Measurements from ENCODE around the gene NINL. TPM values are rescaled to one million over a fixed set of nuclear protein-coding genes. Genes with fewer than 3 reads are reported as not detected.
A peak's percentile ranks its signal among the peaks of the same experiment; 100 is the strongest.

NINL gene
- total and polyA plus RNA-seq, 2 of the 8 experiments (the other 6 are each of a cell fraction or from before 2014, with no cell fraction given) = 15.3 to 30.0 TPM

- H3K79me1 ChIP-seq (ENCODE audit: low read depth, low read length) = no peaks in the 10 kb centered on the region; the same call in 1 of the 2 replicates
- H3K56ac ChIP-seq (replicated peaks; ENCODE audit: insufficient read length, low read depth, low read length) = no peak overlapping the region
- no peak overlapping the region for H2AK5ac ChIP-seq (ENCODE audit: low read depth, low read length)
- no peaks in the 10 kb centered on the region for H3K9me3 ChIP-seq (ENCODE audit: insufficient read depth in 2 of 2, low read depth in 1 of 2, low read length in 1 of 2)
- H3K23me2 ChIP-seq (ENCODE audit: low read depth, low read length) = no peaks in the 10 kb centered on the region
- TF ChIP-seq POLR2AphosphoS5 (IDR thresholded peaks at IDR 0.05; ENCODE audit: low read depth, low read length) (0 out of 2 replicates have a peak, but pooled peaks have one; percentile 0), YY1 (IDR thresholded peaks at IDR 0.05; ENCODE audit: low read depth, low read length) (no peak), EP300 (IDR thresholded peaks at IDR 0.05; ENCODE audit: borderline replicate concordance in 1 of 2, low read depth in 2 of 2, low read length in 2 of 2) (no peak), SP1 (IDR thresholded peaks at IDR 0.05; ENCODE audit: low read depth, low read length) (no peak)
- H3K27ac ChIP-seq (ENCODE audit: low read depth, low read length) = no peak overlapping the region
- whole genome bisulfite sequencing, 2 experiments (ENCODE audit: extremely low coverage in 1 of 2, insufficient coverage in 1 of 2, insufficient read length in 1 of 2, insufficient replicate concordance in 2 of 2, low coverage in 1 of 2, low lambda C conversion rate in 2 of 2, missing lambda C conversion rate in 1 of 2) = 93% methylated on average over 13 of the region's 13 CpGs; no CpG with 5 or more reads in 1 of the 2 experiments
- no peak overlapping the region for H4K5ac ChIP-seq (ENCODE audit: insufficient read length, low read depth, low read length)
- H3K14ac ChIP-seq (ENCODE audit: insufficient read length) = no peak overlapping the region
- H3K79me2 ChIP-seq (ENCODE audit: control insufficient read depth in 1 of 2, insufficient read depth in 2 of 2, low read length in 2 of 2) = no peaks in the 10 kb centered on the region
- no peaks in the 10 kb centered on the region; a peak in 1 of 7 replicates for H3K4me1 ChIP-seq (replicated peaks in 1 of 4; ENCODE audit: control insufficient read depth in 3 of 4, insufficient read depth in 4 of 4, low read length in 3 of 4)
- H2BK5ac ChIP-seq (ENCODE audit: low read depth, low read length) = no peak overlapping the region
- no peak overlapping the region for H2BK12ac ChIP-seq (ENCODE audit: low read depth, low read length)
- no peak overlapping the region for H2BK120ac ChIP-seq (replicated peaks; ENCODE audit: low read depth, low read length)
- no peak overlapping the region for H4K91ac ChIP-seq (replicated peaks; ENCODE audit: insufficient read length, low read length)
- no peak overlapping the region for H2BK20ac ChIP-seq (ENCODE audit: low read length)
- no peaks in the 10 kb centered on the region for H4K20me1 ChIP-seq (replicated peaks in 1 of 2; ENCODE audit: control insufficient read depth in 1 of 2, insufficient read depth in 2 of 2, low read length in 2 of 2)
- ChIA-PET CTCF (ENCODE audit: partially characterized antibody) (interaction anchor here (1.0 to 2.3 kb wide), 4 partner anchors 9 to 189 kb away, joined by 3 to 6 read pairs (median 4); no protein-coding TSS in a partner anchor), POLR2A (ENCODE audit: partially characterized antibody) (interaction anchor here (1.0 kb wide), 1 partner anchor 31 kb away, joined by 3 read pairs; no protein-coding TSS in a partner anchor)
- no peaks in the 10 kb centered on the region for H3K27me3 ChIP-seq (replicated peaks in 1 of 4; ENCODE audit: control insufficient read depth in 3 of 4, extremely low read depth in 1 of 4, insufficient read depth in 3 of 4, low read length in 3 of 4)
- no peak overlapping the region for H3K9ac ChIP-seq (replicated peaks in 1 of 4; ENCODE audit: extremely low read depth in 1 of 4, low read depth in 3 of 4, low read length in 3 of 4)
- FAIRE-seq (no peak), DNase-seq (ENCODE audit: low read depth in 1 of 2, low spot score in 2 of 2) (no peak)
- H3K4me3 ChIP-seq (ENCODE audit: extremely low read depth in 1 of 4, insufficient read depth in 2 of 4, low read depth in 3 of 4, low read length in 4 of 4) = no peak overlapping the region
- H3K36me3 ChIP-seq (ENCODE audit: control insufficient read depth in 2 of 4, insufficient read depth in 4 of 4, low read length in 3 of 4) = peaks cover 2 to 8% (median 8%) of the 10 kb centered on the region in 4 experiments; a peak in 5 of 8 replicates
- H2BK15ac ChIP-seq (ENCODE audit: low read length) = no peak overlapping the region
- peak overlapping the region; percentile 72 for H4K8ac ChIP-seq (ENCODE audit: extremely low read depth, insufficient read depth, low read length)
- no peak overlapping the region for H3K4me2 ChIP-seq (ENCODE audit: insufficient read depth in 1 of 2, low read depth in 2 of 2, low read length in 2 of 2)
- no peak overlapping the region for H3K18ac ChIP-seq (ENCODE audit: extremely low read depth, low read length)
- no peak overlapping the region for H3K23ac ChIP-seq (ENCODE audit: insufficient read length)
- H3K4ac ChIP-seq (replicated peaks; ENCODE audit: insufficient read length, low read depth, low read length) = no peak overlapping the region
- H2AFZ ChIP-seq (ENCODE audit: low read length) = no peak overlapping the region
These were observed 84.4 kb downstream of the NINL start for GRCh38 chr20:25500880-25501351.
